Activated CD4-positive, alpha-beta memory T cell treated with anti-CD3 and anti-CD28 coated beads for 36 hours (primary cell): ENCODE data around the gene CAB39L. TPM values are rescaled to one million over a fixed set of nuclear protein-coding genes. Genes with fewer than 3 reads are reported as not detected.
"Not testable (repeated sequence)": the region's sequence is repeated elsewhere in the genome, so short reads cannot be mapped to it uniquely, and the experiment has no call there.

Experiments
- CTCF ChIA-PET: fragments of 350-600 bp; sonication (Branson Sonifier 250); formaldehyde crosslinking; loops from one replicate; lab custom pipeline; 2021; ENCODE audit warnings: antibody characterized with exemption, inconsistent platforms; lab: Charles Lee
- POLR2A ChIA-PET: fragments of 350-600 bp; sonication (Branson Sonifier 250); formaldehyde crosslinking; loops from one replicate; lab custom pipeline; 2021; ENCODE audit warnings: antibody characterized with exemption; lab: Charles Lee
- DNase-seq: peaks from one replicate; pipeline ENCODE4 v3.0.0-alpha.2; 2020
- H3K27ac Mint-ChIP-seq: one replicate; pipeline ENCODE4 v1.8.0; 2021; ENCODE audit warnings: mixed read lengths
- H3K27me3 Mint-ChIP-seq: one replicate; pipeline ENCODE4 v1.8.0; 2021; ENCODE audit warnings: mixed read lengths
- H3K36me3 Mint-ChIP-seq: one replicate; pipeline ENCODE4 v1.8.0; 2021; ENCODE audit warnings: mixed read lengths
- H3K4me1 Mint-ChIP-seq: one replicate; pipeline ENCODE4 v1.8.0; 2021; ENCODE audit warnings: low read depth, mixed read lengths
- H3K4me3 Mint-ChIP-seq: one replicate; pipeline ENCODE4 v1.8.0; 2021; ENCODE audit warnings: mild to moderate bottlenecking, mixed read lengths
- H3K9me3 Mint-ChIP-seq: one replicate; pipeline ENCODE4 v1.8.0; 2021; ENCODE audit warnings: mixed read lengths
- intact Hi-C: fragments of 100-400 bp; cut with micrococcal nuclease; formaldehyde crosslinking; loops from one replicate; pipeline ENCODE4 v1.15.1; 2023
- total RNA-seq, 2 experiments: library from RNA; stranded (reverse); gene quantifications; one replicate each; pipeline ENCODE4 v1.2.3, GENCODE V29; 2021

Gene CAB39L
- total RNA-seq, 2 experiments from 2014 or later = 5.6 to 6.3 TPM

GRCh38 chr13:49336655-49337054 is 107.2 kb downstream of the CAB39L start:
- intact Hi-C loops = no loop called here
- H3K27me3 Mint-ChIP-seq = no peaks in the 10 kb centered on the region
- peaks cover 2% of the 10 kb centered on the region for H3K36me3 Mint-ChIP-seq
- ChIA-PET POLR2A (interaction anchor here (0.5 kb wide), 1 partner anchor 249 kb away, joined by 4 read pairs; no protein-coding TSS in a partner anchor), CTCF (no interaction called here)
- no peak for DNase-seq
- no peak overlapping the region for H3K27ac Mint-ChIP-seq
- no peaks in the 10 kb centered on the region for H3K4me1 Mint-ChIP-seq
- H3K9me3 Mint-ChIP-seq = no peaks in the 10 kb centered on the region
- no peak overlapping the region for H3K4me3 Mint-ChIP-seq

GRCh38 chr13:49330546-49330864 is 113.4 kb downstream of the CAB39L start:
- Mint-ChIP-seq H3K4me3 (no peak overlapping the region), H3K27ac (no peak overlapping the region), H3K27me3 (no peaks in the 10 kb centered on the region), H3K9me3 (no peaks in the 10 kb centered on the region), H3K36me3 (peaks cover 3% of the 10 kb centered on the region), H3K4me1 (no peaks in the 10 kb centered on the region)
- ChIA-PET CTCF (interaction anchor here (0.7 kb wide), 1 partner anchor 205 kb away, joined by 5 read pairs; no protein-coding TSS in a partner anchor), POLR2A (no interaction called here)
- intact Hi-C loops = no loop called here
- no peak for DNase-seq

- H3K27ac Mint-ChIP-seq = no peak overlapping the region
- DNase-seq = no peak
- intact Hi-C loops = no loop called here
Observed at GRCh38 chr13:49329831-49330545, 113.9 kb downstream of the CAB39L start.

GRCh38 chr13:49327145-49327544 is 116.7 kb downstream of the CAB39L start:
- POLR2A ChIA-PET, H3K4me1 Mint-ChIP-seq, DNase-seq, H3K27ac Mint-ChIP-seq, intact Hi-C loops, H3K4me3 Mint-ChIP-seq, H3K27me3 Mint-ChIP-seq, H3K36me3 Mint-ChIP-seq, CTCF ChIA-PET, H3K9me3 Mint-ChIP-seq: not testable (repeated sequence)

More at GRCh38 chr13:49329831-49330545, 113.9 kb downstream of the CAB39L start:
- H3K27me3 Mint-ChIP-seq = no peaks in the 10 kb centered on the region
- POLR2A ChIA-PET = no interaction called here
- H3K4me3 Mint-ChIP-seq = no peak overlapping the region
- CTCF ChIA-PET = no interaction called here
- no peaks in the 10 kb centered on the region for H3K4me1 Mint-ChIP-seq
- peaks cover 3% of the 10 kb centered on the region for H3K36me3 Mint-ChIP-seq
- no peaks in the 10 kb centered on the region for H3K9me3 Mint-ChIP-seq

GRCh38 chr13:49326222-49326917 is 117.5 kb downstream of the CAB39L start:
- no peak overlapping the region for H3K27ac Mint-ChIP-seq
- POLR2A ChIA-PET = no interaction called here
- H3K9me3 Mint-ChIP-seq = no peaks in the 10 kb centered on the region
- H3K36me3 Mint-ChIP-seq = no peaks in the 10 kb centered on the region
- no peak overlapping the region for H3K4me3 Mint-ChIP-seq
- intact Hi-C loops = no loop called here
- H3K4me1 Mint-ChIP-seq = peaks cover 1% of the 10 kb centered on the region
- H3K27me3 Mint-ChIP-seq = no peaks in the 10 kb centered on the region
- no peak for DNase-seq
- CTCF ChIA-PET = no interaction called here

- no peaks in the 10 kb centered on the region for H3K9me3 Mint-ChIP-seq
- ChIA-PET CTCF (no interaction called here), POLR2A (no interaction called here)
- H3K36me3 Mint-ChIP-seq = no peaks in the 10 kb centered on the region
- H3K4me3 Mint-ChIP-seq = no peak overlapping the region
- H3K27ac Mint-ChIP-seq = no peak overlapping the region
- no peaks in the 10 kb centered on the region for H3K27me3 Mint-ChIP-seq
- intact Hi-C loops = no loop called here
- H3K4me1 Mint-ChIP-seq = peaks cover 11% of the 10 kb centered on the region
- DNase-seq = no peak
Observed at GRCh38 chr13:49323344-49323743, 120.5 kb downstream of the CAB39L start.

GRCh38 chr13:49322702-49323101 is 121.2 kb downstream of the CAB39L start:
- no peaks in the 10 kb centered on the region for H3K36me3 Mint-ChIP-seq
- peaks cover 11% of the 10 kb centered on the region for H3K4me1 Mint-ChIP-seq
- H3K4me3 Mint-ChIP-seq = no peak overlapping the region
- H3K27me3 Mint-ChIP-seq = no peaks in the 10 kb centered on the region
- DNase-seq = no peak
- H3K27ac Mint-ChIP-seq = no peak overlapping the region
- ChIA-PET POLR2A (no interaction called here), CTCF (no interaction called here)
- no peaks in the 10 kb centered on the region for H3K9me3 Mint-ChIP-seq
- intact Hi-C loops = no loop called here

GRCh38 chr13:49320975-49321374 is 122.9 kb downstream of the CAB39L start:
- intact Hi-C loops = no loop called here
- CTCF ChIA-PET = no interaction called here
- Mint-ChIP-seq H3K4me1 (peaks cover 11% of the 10 kb centered on the region), H3K9me3 (no peaks in the 10 kb centered on the region), H3K27ac (no peak overlapping the region), H3K36me3 (no peaks in the 10 kb centered on the region), H3K27me3 (no peaks in the 10 kb centered on the region), H3K4me3 (no peak overlapping the region)
- no peak for DNase-seq
- POLR2A ChIA-PET = no interaction called here

- Mint-ChIP-seq H3K4me3 (no peak overlapping the region), H3K27ac (no peak overlapping the region), H3K4me1 (peaks cover 11% of the 10 kb centered on the region), H3K27me3 (no peaks in the 10 kb centered on the region), H3K9me3 (no peaks in the 10 kb centered on the region), H3K36me3 (no peaks in the 10 kb centered on the region)
- ChIA-PET POLR2A (no interaction called here), CTCF (no interaction called here)
- intact Hi-C loops = no loop called here
- DNase-seq = no peak
Observed at GRCh38 chr13:49319951-49320350, 123.9 kb downstream of the CAB39L start.

- intact Hi-C loops = no loop called here
- no peaks in the 10 kb centered on the region for H3K36me3 Mint-ChIP-seq
- DNase-seq = no peak
- no peak overlapping the region for H3K27ac Mint-ChIP-seq
- ChIA-PET POLR2A (no interaction called here), CTCF (no interaction called here)
- H3K27me3 Mint-ChIP-seq = no peaks in the 10 kb centered on the region
- no peak overlapping the region for H3K4me3 Mint-ChIP-seq
- peaks cover 11% of the 10 kb centered on the region for H3K4me1 Mint-ChIP-seq
- no peaks in the 10 kb centered on the region for H3K9me3 Mint-ChIP-seq
Observed at GRCh38 chr13:49319551-49319950, 124.3 kb downstream of the CAB39L start.

- ChIA-PET POLR2A (no interaction called here), CTCF (no interaction called here)
- no peak overlapping the region for H3K27ac Mint-ChIP-seq
- no peaks in the 10 kb centered on the region for H3K36me3 Mint-ChIP-seq
- intact Hi-C loops = no loop called here
- no peaks in the 10 kb centered on the region for H3K9me3 Mint-ChIP-seq
- H3K4me1 Mint-ChIP-seq = peaks cover 13% of the 10 kb centered on the region
- H3K4me3 Mint-ChIP-seq = no peak overlapping the region
- no peaks in the 10 kb centered on the region for H3K27me3 Mint-ChIP-seq
- DNase-seq = no peak
Observed at GRCh38 chr13:49315756-49316482, 127.9 kb downstream of the CAB39L start.

GRCh38 chr13:49315036-49315565 is 128.8 kb downstream of the CAB39L start:
- intact Hi-C loops = no loop called here
- CTCF ChIA-PET = interaction anchor here (1.1 kb wide), 1 partner anchor 292 kb away, joined by 3 read pairs; no protein-coding TSS in a partner anchor

More at GRCh38 chr13:49315036-49315565, 128.8 kb downstream of the CAB39L start:
- Mint-ChIP-seq H3K9me3 (no peaks in the 10 kb centered on the region), H3K27ac (no peak overlapping the region), H3K27me3 (no peaks in the 10 kb centered on the region), H3K36me3 (no peaks in the 10 kb centered on the region), H3K4me1 (peaks cover 8% of the 10 kb centered on the region), H3K4me3 (no peak overlapping the region)
- no peak for DNase-seq
- POLR2A ChIA-PET = no interaction called here
